ENCODE results near the gene PFKFB2. TPM values are rescaled to one million over a fixed set of nuclear protein-coding genes. Genes with fewer than 3 reads are reported as not detected.

Gene PFKFB2
- total RNA-seq, 1 experiment from 2014 or later, result 35.6 TPM

Other genes starting within 250 kb of the PFKFB2 start
- not detected for gene IL20, start 187.7 kb upstream of the PFKFB2 start, total RNA-seq (2021; ENCODE audit: unreplicated experiment)
- gene IL24, start 155.8 kb upstream of the PFKFB2 start, total RNA-seq (2021; ENCODE audit: unreplicated experiment), result not detected
- 0.41 TPM for gene FCMR, start 131.3 kb upstream of the PFKFB2 start, total RNA-seq (2021; ENCODE audit: unreplicated experiment)
- gene PIGR, start 106.8 kb upstream of the PFKFB2 start, total RNA-seq (2021; ENCODE audit: unreplicated experiment), result 1.4 TPM
- not detected for gene FCAMR, start 82.8 kb upstream of the PFKFB2 start, total RNA-seq (2021; ENCODE audit: unreplicated experiment)
- gene C1orf116, start 20.5 kb upstream of the PFKFB2 start, total RNA-seq (2021; ENCODE audit: unreplicated experiment), result 0.08 TPM
- gene YOD1, start 2.1 kb upstream of the PFKFB2 start, total RNA-seq (2021; ENCODE audit: unreplicated experiment), result 7.1 TPM
- 0.62 TPM for gene C4BPB, start 35.6 kb downstream of the PFKFB2 start, total RNA-seq (2021; ENCODE audit: unreplicated experiment)
- gene C4BPA, start 51.0 kb downstream of the PFKFB2 start, total RNA-seq (2021; ENCODE audit: unreplicated experiment), result 0.26 TPM